Cerebellar nuclear complex (tissue), 1 donor: Measurements from ENCODE around the gene TCF23.
"Not testable (repeated sequence)": the region's sequence is repeated elsewhere in the genome, so short reads cannot be mapped to it uniquely, and the experiment has no call there.

Experiments
- DNase-seq, 2 experiments: peaks; one replicate each; lab custom pipeline; 2025; lab: John Stamatoyannopoulos, UW

TCF23 gene

DNA sequence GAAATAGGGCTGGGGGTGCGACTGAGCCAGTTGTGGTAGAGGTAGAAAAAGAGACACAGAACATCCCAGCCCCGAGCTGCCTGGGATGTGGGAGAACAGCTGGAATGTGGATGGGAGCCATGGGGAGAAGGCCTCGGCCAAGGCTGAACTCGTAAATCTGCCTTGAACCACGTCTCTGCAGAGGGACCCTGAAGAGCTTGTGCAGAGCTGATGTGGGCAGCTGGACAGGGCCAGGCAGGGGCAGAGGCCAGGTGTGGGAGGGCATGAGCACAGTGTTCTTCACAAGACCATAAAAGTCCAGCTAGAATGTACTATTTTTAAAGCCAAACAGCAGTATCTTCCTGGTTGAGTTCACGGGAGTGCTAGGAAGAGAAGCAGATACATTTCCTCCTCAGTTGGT, 5.7 kb downstream of the TCF23 start:
- no peak for DNase-seq

DNA sequence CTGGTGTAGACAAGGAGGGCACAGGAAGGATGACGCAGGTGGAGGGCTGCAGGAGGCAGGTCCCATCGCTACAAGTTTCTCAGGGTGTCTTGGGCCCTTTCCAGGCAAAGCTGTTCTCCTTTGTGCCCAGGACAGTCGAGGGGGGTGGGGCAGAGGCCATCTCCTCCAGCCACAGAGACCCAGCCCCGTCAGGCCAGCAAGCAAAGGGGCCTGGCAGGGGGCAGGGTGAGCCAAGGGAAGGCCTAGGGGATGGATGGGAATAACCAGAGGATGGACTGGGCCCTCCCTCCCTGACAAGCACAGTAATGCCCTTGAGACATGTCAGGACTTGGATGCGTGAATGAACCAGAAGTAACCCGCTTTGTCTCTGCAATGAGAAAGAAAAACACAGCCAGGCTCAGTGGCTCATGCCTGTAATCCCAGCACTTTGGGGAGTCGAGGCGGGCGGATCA, 6.3 kb downstream of the TCF23 start:
- DNase-seq, result no peak

DNA sequence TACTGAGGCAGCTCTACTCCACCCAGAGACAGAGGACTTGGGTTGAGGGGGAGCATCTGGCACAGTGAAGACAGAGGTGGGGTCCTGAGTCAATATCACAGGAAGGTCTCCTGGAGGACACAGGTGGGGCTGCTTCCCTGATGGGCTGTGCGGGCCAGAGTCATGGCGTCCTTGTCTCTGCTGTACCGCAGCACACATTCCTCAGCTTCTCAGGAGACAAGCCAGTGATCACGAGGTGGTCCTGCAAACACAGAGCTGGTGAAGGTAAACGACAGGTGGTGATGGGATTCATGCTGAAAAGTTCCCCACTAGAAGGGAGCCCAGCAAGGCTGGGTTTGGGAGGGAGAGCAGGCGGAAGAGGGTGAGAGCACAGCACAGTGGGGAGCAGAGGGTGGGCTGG, 9.7 kb downstream of the TCF23 start:
- DNase-seq, result no peak

DNA sequence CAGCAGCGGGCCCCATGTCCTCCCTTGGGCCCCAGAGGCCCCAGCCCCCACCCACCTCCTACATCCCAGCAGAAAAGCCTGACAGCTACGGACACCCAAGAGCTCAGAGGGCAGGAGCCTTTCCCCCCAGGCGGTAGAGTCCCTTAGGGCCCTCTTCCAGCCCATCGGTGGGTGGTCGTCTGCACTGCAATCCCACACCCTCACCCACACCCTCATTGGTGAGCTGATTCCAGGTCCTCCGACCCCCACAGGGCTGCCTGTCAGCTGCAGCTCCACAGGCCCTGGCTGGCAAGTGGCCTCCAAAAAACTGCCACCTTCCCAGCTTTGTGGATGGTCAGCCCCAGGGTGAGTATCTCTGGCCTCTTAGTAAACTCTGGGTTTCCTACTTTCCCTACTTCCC, 10.5 kb downstream of the TCF23 start:
- no peak for DNase-seq

DNA sequence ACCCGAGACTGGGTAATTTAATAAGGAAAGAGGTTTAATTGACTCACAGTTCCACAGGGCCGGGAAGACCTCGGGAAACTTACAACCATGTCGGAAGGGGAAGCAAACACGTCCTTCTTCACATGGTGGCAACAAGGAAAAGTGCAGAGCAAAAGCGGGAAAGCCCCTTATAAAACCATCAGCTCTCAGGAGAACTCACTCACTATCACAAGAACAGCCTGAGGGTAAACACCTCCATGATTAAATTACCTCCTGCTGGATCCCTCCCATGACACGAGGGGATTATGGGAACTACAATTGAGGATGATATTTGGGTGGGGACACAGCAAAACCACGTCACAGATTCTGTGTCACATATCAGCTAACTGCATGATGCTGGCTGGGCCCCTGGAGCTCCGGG, 11.4 kb downstream of the TCF23 start:
- no peak for DNase-seq

DNA sequence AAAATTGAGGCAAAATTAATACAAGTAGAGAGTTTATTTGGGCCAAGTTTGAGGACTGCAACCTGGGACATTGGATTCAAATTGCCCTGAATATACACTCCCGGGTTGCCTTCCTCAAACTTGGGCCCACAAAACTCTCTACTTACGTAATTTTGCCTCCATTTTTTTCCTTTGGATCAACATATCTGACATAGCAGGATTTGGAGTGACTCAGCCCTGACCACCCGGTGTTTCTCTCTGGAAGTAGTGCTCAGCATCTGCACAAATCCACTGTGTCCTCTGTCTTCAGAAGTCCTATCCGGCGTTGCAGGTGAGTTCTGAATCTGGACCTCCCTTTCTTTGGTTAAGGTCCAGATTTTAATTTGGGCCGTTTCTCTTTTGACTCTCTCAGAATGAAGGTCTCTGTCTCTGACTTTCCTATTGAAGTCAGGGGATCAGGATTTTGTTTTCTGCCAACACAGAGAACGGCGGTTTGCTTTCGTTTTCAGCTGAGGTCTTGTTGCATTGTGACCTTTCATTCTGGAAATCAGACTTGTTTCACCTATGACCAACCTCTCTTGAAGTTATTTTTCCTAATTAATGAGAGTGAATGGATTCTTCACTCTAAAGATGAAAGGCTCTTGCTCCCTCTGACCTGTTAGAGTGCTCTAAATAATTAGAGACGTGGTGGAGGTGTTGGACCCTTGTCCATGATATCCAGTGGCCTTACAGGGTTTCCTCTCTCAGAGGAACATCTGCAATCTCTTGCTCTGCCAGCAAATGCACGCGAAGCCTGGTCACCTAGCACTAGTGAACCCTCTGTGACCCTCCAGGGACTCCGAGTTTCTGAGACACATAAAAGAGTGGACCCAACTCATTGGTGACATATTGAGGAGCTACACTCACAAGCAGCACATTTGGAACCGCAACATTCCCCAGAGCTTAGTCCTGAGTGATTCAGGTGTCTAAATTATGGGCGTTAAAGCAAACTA, 13.6 kb downstream of the TCF23 start:
- DNase-seq, result no peak

DNA sequence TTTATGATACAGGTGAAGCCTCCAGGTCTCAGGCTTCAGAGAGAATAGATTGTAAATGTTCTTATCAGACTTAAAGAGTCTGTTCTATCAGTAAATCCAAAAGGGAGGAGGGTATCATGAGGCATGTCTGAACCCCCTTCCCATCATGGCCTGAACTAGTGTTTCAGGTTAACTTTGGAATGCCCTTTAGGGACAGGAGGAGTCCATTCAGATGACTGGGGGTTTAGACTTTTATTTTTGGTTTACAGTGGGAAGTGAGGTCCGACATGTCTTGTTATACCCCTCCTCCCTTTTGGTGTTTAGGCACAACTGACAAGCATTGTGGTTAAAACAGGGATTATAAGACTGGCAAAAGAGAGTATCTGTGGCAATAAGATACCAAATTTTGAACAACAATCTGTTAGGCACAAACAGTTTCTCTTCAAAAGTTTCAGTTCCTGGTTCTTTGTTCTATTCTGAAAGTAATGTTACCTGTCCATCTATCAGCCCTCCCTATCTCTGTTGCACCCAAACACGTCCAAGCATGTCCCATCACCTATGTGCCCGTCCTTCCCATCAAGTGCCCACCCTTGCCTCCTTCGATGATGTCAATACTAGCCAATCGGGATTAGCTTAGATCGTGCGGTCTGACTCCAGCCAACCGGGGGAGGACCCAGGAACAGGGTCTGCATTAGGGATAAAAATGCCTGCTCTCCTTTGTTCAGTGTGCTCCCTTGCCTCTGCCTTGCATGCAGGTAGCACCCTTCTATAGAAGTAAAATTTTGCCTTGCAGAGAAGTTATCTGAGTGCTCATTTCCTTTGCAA, 16.4 kb downstream of the TCF23 start:
- no peak for DNase-seq

DNA sequence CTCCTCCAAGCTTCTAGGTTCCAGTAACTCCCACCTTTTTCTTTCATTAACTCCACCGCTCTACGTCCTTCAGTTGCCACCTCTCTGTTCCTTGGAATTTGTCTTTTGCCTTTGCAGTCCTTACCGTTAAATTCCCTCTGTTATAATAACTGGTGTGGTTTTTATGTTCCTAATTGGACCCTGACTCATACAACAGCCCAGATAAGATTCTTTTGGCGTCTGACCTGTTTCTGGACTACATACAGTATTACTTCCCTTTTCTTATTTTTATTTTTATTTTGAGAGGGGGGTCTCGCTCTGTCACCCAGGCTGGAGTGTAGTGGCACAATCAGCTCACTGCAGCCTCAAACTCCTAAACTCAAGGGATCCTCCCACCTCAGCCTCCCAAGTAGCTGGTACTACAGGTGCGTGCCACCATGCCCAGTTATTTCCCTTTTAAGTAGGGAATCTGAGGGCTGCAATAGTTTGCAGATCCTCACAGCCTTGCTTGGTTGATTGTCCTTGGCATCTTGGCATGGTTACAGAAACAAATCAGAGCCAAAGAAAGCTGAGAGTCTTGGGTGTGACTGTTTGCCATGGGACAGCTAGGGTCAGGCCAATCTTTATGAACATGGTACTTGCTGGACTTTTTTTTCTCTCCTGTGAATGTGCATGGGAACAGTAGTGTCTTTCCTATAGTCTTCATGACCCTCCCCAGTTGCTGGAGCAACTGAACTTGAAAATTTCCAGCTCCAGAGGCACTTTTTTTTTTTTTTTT, 22.0 kb downstream of the TCF23 start:
- no peak for DNase-seq

DNA sequence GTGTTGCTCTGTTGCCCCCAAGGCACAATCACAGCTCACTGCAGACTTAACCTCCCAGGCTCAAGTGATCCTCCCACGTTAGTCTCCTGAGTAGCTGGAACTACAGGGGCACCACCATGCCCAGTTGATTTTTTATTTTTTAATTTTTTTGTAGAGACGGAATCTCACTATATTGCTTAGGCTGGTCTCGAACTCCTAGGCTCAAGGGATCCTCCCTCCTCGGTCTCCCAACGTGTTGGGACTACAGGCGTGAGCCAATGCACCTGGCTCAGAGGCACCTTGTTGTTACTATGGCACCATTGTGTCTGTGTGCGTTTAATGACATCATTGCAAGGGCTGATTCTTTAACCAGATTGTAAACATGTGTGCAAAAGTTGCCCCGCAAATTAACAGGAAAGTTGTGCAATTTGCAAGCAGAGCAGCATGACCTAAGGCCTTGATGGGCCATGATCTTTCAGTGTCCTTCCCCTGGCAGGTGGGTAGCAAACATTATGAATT, 22.6 kb downstream of the TCF23 start:
- DNase-seq, result no peak

DNA sequence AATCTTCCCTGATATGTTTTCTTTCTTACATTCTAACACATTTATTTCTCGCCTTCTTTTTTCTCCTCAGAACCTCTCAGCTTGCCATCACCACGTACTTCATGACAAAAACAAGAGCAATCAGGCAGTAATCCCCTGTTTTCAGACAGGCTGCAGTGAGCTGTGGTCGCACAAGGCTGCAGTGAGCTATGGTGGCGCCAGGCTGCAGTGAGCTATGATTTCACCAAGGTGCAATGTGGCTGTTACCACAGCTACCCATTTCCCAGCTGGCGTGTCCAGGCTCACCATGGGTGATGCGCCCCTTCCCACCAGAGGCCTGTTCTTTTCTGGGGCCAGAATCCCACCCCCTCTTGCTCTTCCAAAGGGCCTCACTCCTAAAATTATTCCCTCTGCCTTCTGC, 25.8 kb downstream of the TCF23 start:
- no peak for DNase-seq

DNA sequence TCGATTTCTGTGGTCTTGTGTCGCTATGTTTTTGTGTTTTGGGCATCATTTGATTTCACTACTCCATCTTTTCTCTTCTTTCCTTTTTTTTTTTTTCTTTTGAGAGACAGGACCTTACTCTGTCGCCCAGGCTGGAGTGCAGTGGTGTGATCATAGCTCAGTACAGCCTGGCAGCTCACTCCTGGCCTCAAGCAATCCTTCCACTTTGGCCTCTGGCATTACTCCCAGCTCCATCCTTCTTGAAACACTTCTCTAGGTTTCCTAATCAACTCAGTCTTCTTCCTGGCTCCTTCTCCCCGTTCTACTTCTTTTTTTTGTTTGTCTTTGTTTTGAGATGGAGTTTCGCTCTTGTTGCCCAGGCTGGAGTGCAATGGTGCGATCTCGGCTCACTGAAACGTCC, 26.5 kb downstream of the TCF23 start:
- DNase-seq, result no peak

DNA sequence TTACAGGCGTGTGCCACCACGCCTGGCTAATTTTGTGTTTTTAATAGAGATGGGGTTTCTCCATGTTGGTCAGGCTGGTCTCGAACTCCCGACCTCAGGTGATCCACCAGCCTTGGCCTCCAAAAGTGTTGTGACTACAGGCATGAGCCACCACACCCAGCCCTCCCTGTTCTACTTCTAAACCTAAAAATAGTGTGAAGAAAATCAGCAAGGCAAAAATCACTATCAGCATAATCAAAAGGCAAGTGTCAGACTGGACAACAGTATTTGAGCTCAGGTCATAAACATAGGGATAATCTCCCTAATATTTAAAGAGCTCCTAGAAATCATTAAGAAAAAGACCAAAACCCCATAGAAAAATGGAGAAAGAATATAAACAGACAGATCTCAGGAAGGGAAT, 27.0 kb downstream of the TCF23 start:
- DNase-seq, result not testable (repeated sequence)

DNA sequence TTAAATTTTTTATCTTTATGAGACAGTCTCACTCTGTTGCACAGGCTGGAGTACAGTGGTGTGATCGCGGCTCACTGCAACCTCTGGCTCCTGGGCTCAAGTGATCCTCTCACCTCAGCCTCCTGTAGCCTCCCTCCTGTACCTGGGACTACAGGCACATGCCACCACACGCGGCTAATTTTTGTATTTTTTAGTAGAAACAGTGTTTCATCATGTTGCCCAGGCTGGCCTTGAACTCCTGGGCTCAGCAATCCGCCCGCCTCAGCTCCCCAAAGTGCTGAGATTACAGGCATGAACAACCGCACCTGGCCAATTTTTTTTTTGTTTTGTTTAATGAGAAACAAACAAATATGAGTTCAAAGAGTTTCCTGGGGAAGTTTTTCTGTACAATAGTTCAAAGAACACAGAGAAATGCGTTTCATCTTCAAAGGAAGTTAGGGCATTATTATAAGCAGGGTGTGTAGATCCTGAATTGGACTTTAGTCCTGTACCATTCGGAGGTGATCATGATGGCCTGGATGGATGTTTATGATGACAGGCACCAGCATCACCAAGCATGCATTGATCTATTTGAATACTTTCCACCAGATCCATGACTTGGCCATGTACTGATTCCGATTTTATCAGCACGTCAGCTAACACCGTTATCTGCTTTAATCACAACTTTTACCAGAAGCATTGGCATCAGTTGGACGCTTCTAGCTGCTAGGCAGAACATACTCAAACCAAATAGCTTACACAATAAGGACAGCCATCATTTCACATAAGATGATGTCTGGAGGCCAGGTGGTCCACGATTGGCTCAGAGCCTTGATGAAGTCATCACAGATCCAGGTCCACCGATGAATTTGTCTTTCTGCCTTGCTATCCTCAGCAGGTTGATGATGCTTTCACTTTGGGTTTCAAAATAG, 28.9 kb downstream of the TCF23 start:
- no peak for DNase-seq

DNA sequence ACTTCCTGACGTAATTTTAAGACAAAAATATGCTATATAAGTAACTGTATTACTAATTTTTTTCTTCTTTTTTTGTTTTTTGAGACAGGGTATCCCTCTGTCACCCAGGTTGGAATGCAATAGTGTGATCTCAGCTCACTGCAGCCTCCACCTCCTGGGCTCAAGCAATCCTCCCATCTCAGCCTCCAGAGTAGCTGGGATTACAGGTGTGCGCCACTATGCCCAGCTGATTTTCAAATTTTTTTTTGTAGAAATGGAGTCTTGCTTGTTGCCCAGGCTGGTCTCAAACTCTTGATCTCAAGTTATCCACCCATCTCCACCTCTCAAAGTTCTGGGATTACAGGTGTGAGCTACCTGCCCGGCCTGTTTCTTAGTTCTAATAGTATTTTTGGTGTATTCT, 29.7 kb downstream of the TCF23 start:
- no peak for DNase-seq

DNA sequence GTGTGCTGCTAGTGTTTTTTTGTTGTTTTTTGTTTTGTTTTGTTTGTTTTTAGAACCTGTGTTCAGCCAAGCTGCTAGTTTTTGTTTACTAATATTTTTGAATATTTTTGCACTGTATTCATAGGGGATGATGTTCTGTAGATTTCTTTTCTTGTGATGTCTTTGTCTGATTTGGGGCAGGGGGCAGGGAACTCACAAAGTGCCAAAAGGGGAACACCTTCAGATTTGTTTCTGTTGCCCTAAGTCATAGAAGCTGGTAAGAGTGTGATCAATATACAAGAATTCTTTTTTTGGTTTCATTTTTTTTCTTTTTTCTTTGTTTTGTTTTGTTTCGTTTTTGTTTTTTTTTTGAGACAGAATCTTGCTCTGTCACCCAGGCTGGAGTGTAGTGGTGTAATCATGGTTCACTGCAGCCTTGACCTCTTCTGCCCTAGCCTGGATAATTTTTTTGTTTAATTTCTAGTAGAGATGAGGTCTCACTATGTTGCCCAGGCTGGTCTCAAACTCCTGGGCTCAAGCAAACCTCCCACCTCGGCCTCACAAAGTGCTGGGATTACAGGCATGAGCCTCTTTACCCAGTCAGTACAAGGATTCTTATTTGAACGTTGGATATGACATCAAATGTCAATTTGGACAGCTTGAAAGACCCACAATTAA, 30.7 kb downstream of the TCF23 start:
- DNase-seq, result no peak

DNA sequence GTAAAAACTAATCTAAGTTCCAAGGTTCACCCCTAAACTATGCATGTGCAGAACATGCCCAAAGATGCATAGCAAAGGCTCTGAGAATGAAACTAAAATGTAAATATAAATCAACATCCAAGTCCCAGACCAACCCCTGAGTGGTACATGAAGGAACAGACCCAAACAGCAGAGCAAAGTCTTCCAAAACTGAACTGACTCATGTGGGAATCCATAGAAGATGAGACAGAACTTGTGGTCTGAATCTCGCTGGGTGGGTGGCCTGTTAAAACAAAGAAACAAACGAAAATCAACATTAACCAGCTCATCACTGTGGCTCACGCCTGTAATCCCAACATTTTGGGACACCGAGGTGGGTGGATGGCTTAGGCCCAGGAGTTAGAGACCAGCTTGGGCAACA, 33.5 kb downstream of the TCF23 start:
- no peak for DNase-seq

DNA sequence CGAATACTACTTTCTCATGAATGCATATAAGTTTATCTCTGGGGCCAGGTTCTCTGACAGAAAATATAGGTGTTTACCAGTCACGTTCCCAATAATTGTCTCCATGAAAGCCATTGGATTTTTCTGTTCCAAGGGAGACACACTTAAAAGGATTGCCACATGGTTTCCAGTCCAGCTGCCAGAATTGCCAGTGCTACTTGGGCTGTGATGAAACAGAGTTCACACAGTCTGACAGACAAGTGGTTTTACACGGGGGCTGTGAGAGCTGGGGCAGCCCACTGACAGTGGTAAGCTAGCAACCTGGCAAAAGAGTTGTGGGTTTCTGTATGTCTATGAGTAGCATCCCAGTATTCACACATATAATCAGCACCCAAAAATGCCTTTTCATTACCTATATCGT, 35.3 kb downstream of the TCF23 start:
- no peak for DNase-seq

DNA sequence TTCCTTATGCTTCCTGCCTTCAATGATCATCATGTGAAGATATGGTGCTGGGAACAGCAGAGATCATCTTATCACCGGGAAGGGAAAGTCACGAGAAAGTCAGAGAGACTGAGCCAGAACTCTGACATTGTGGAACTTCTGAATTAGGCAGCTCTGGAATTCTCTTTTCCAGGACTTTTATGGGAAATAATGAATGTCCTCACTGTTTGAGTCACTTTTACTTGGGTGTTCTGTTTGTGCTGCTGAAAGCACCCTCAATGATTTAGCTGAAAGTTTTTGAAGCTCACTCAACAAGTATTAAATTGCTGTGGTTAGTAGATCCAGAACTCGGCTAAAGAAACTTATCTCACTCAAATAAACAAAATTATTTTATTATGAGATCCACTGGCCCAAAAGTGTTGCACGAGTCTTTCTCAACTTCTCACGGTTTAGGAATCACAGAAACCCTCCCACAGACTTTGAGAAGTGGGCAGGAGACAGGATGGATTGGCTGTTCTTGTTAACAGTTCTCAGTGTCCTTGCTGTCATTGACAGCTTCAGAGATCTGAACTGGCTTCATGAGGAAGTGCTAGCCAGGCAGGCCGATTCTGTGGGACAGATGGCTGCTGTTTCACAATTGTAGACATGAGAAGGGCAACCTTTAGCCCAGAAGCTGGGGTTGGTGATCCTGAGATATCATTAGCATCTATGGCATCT, 36.7 kb downstream of the TCF23 start:
- no peak for DNase-seq

DNA sequence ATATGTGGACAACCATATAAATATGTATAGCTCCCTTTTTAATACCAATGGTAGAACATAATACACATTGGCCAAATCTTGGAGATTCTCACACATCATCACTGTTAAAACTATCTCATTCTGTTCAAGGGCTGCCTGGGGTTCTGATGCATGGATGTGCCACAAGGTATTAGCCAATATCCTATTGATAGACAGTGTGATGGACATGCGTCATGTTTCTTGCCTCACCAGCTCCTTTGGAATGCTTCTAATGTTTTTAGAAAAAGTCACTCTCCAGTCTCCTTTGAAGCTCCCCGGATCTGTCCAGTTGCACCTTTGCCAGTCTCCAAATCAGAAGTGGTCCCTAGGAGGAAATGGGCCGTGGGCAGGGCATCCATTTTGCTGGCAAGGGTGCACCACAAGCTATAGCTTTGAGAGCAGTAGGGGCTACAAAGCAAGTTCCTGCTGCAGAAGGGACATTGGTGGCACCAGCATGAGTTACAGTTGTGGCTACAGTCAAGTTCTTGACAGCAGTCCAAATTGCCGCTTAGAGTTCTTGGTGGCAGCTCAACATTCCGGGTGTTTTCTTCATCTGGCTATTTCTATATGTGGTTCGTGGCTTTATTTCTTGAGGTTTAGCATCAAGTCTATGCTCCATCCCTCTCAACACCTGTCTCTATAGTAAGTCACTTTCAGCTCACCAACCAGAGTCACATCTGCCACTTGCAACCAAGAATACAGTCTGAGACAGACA, 38.0 kb downstream of the TCF23 start:
- DNase-seq, result no peak
